GM23248 (cell line): Measurements from ENCODE around the gene CLEC18A.
"Not testable (repeated sequence)": the region's sequence is repeated elsewhere in the genome, so short reads cannot be mapped to it uniquely, and the experiment has no call there.

ENCODE experiments used
- EZH2 ChIP-seq: fragments of 200-600 bp; sonication (generic); IDR thresholded peaks from 2 replicates; pipeline ENCODE4 v1.6.1; 2018; ENCODE audit warnings: antibody characterized with exemption, mild to moderate bottlenecking; ENCODE audit not compliant: insufficient read depth, poor library complexity, severe bottlenecking
- EZH2phosphoT487 ChIP-seq: fragments of 200-600 bp; sonication (generic); IDR thresholded peaks from 2 replicates; pipeline ENCODE4 v1.6.1; 2018; ENCODE audit warnings: antibody characterized with exemption, moderate library complexity, mild to moderate bottlenecking, low read depth; ENCODE audit not compliant: insufficient read depth

DNA sequence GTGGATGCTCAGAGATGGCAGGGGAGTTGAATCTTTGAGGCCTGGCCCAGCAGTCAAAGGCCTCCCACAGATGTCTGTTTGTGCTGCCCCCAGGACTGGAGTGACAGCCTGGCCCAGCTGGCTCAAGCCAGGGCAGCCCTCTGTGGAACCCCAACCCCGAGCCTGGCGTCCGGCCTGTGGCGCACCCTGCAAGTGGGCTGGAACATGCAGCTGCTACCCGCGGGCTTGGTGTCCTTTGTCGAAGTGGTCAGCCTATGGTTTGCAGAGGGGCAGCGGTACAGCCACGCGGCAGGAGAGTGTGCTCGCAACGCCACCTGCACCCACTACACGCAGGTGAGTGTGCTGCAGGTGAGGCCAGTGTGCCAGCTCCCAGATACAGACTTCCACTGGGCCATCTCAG is 3.1 kb downstream of the CLEC18A start:
- not testable (repeated sequence) for TF ChIP-seq EZH2, EZH2phosphoT487
